ENCODE measurements around the gene WNT8B.

DNA sequence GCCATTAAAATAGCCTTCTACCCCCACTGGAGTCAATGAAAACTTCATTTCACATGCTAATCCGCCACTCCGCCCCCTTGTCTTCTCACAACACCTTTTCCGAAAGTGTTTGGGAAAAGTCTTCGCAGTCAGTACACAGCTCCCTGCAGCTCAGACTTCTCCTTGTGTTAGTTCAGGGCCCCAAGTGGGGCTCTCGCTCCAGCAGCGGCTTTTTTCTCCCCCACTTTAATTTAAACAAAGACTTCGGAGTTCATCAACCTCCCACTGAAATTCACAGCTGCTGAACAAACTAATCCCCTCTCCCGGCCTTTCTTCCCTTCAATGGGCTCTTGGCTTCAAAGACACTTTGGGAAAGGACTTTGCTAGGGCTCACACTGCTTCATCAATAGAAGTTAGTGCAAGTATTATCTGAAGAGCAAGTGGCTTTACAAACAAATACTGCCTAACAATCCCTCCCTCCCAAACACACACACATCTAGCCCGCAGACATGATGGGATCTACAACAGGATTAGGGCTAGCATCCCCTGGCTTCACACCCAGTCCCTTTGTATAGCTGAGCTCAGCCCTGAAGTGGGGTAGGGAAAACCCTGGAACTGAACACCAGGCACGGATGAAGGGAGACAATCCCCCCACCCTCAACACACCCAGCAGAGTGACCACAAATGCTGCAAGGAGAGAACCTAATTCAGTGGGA is 23.1 kb downstream of the WNT8B start:
- TF ChIP-seq, protein P1, sequence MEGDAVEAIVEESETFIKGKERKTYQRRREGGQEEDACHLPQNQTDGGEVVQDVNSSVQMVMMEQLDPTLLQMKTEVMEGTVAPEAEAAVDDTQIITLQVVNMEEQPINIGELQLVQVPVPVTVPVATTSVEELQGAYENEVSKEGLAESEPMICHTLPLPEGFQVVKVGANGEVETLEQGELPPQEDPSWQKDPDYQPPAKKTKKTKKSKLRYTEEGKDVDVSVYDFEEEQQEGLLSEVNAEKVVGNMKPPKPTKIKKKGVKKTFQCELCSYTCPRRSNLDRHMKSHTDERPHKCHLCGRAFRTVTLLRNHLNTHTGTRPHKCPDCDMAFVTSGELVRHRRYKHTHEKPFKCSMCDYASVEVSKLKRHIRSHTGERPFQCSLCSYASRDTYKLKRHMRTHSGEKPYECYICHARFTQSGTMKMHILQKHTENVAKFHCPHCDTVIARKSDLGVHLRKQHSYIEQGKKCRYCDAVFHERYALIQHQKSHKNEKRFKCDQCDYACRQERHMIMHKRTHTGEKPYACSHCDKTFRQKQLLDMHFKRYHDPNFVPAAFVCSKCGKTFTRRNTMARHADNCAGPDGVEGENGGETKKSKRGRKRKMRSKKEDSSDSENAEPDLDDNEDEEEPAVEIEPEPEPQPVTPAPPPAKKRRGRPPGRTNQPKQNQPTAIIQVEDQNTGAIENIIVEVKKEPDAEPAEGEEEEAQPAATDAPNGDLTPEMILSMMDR (IDR thresholded peaks at IDR 0.05) = no peak
- no peak for TF ChIP-seq ZFX (IDR thresholded peaks at IDR 0.05; ENCODE audit: borderline replicate concordance)

All from 22Rv1 (cell line).